Mesenchymal stem cell (in vitro differentiated cells and primary cell): Measurements from ENCODE around the gene RPEL1.

Source experiments
- DNase-seq: peaks from one replicate; pipeline ENCODE4 v3.0.0-alpha.2; 2013
- H2AFZ ChIP-seq: one replicate; pipeline ENCODE4 v1.6.1; 2013; ENCODE audit warnings: low read depth, mild to moderate bottlenecking, control low read depth, inconsistent platforms, low read length, moderate library complexity
- H2AK5ac ChIP-seq: 2 replicates; pipeline ENCODE4 v1.6.1; 2013; ENCODE audit warnings: low read length, moderate library complexity, mild to moderate bottlenecking, inconsistent platforms; ENCODE audit not compliant: severe bottlenecking
- H2BK120ac ChIP-seq: one replicate; pipeline ENCODE4 v1.6.1; 2013; ENCODE audit warnings: low read depth, mild to moderate bottlenecking, inconsistent platforms, low read length, moderate library complexity
- H2BK12ac ChIP-seq, 2 experiments: one replicate each; pipeline ENCODE4 v1.6.1; 2013; ENCODE audit warnings: inconsistent platforms in 2 of 2, low read length in 2 of 2, mild to moderate bottlenecking in 2 of 2, moderate library complexity in 2 of 2, control low read depth in 1 of 2
- H2BK15ac ChIP-seq: one replicate; pipeline ENCODE4 v1.6.1; 2013; ENCODE audit warnings: mild to moderate bottlenecking, low read depth, inconsistent platforms; ENCODE audit not compliant: poor library complexity, severe bottlenecking
- H2BK5ac ChIP-seq: 2 replicates; pipeline ENCODE4 v1.6.1; 2013; ENCODE audit warnings: low read depth, mild to moderate bottlenecking, low read length, control low read depth, inconsistent platforms; ENCODE audit not compliant: poor library complexity, severe bottlenecking
- H3K14ac ChIP-seq, 2 experiments: one replicate each; pipeline ENCODE4 v1.6.1; 2013; ENCODE audit warnings: inconsistent platforms in 2 of 2, low read length in 2 of 2, control low read depth in 1 of 2, mild to moderate bottlenecking in 1 of 2, moderate library complexity in 1 of 2
- H3K18ac ChIP-seq, 2 experiments: one replicate each; pipeline ENCODE4 v1.6.1; 2013; ENCODE audit warnings: inconsistent platforms in 2 of 2, low read length in 2 of 2, control low read depth in 1 of 2, low read depth in 1 of 2, mild to moderate bottlenecking in 1 of 2
- H3K23ac ChIP-seq, 2 experiments: one replicate each; pipeline ENCODE4 v1.6.1; 2013; ENCODE audit warnings: inconsistent platforms in 2 of 2, low read length in 2 of 2, mild to moderate bottlenecking in 2 of 2, moderate library complexity in 2 of 2, control low read depth in 1 of 2
- H3K27ac ChIP-seq: 2 replicates; pipeline ENCODE4 v1.5.1; 2013; ENCODE audit warnings: mild to moderate bottlenecking, moderate library complexity, low read length, control low read depth, inconsistent platforms; ENCODE audit not compliant: poor library complexity, severe bottlenecking
- H3K27me3 ChIP-seq, 2 experiments: 2 replicates each; pipeline versions ENCODE4 v1.6.1 to v1.7.0; 2013; ENCODE audit warnings: low read length in 2 of 2, mild to moderate bottlenecking in 2 of 2, moderate library complexity in 2 of 2, control low read depth in 1 of 2, inconsistent platforms in 1 of 2; ENCODE audit not compliant: control insufficient read depth in 1 of 2, insufficient read depth in 1 of 2
- H3K36me3 ChIP-seq, 2 experiments: 2 replicates each; pipeline versions ENCODE4 v1.6.1 to v1.7.0; 2013; ENCODE audit warnings: low read length in 2 of 2, control low read depth in 1 of 2, inconsistent platforms in 1 of 2, low read depth in 1 of 2, mild to moderate bottlenecking in 1 of 2; ENCODE audit not compliant: insufficient read depth in 2 of 2, control insufficient read depth in 1 of 2
- H3K4ac ChIP-seq, 2 experiments: one replicate each; pipeline ENCODE4 v1.6.1; 2013; ENCODE audit warnings: inconsistent platforms in 2 of 2, low read length in 2 of 2, mild to moderate bottlenecking in 2 of 2, moderate library complexity in 2 of 2, control low read depth in 1 of 2, low read depth in 1 of 2
- H3K4me1 ChIP-seq: 2 replicates; pipeline ENCODE4 v1.6.1; 2013; ENCODE audit warnings: low read depth, low read length, control low read depth; ENCODE audit not compliant: control insufficient read depth, insufficient read depth
- H3K4me2 ChIP-seq: 2 replicates; pipeline ENCODE4 v1.6.1; 2013; ENCODE audit warnings: low read length, mild to moderate bottlenecking, inconsistent platforms; ENCODE audit not compliant: poor library complexity, severe bottlenecking
- H3K4me3 ChIP-seq, 2 experiments: 2 replicates each; pipeline versions ENCODE4 v1.5.1 to v1.7.0; 2013; ENCODE audit warnings: low read length in 2 of 2, mild to moderate bottlenecking in 2 of 2, control low read depth in 1 of 2, low read depth in 1 of 2; ENCODE audit not compliant: insufficient read depth in 1 of 2
- H3K79me1 ChIP-seq: replicated peaks from 2 replicates; pipeline ENCODE4 v1.6.1; 2013; ENCODE audit warnings: mild to moderate bottlenecking, control low read depth, low read length, inconsistent platforms; ENCODE audit not compliant: poor library complexity, severe bottlenecking
- H3K9ac ChIP-seq: 2 replicates; pipeline ENCODE4 v1.7.0; 2013; ENCODE audit warnings: mild to moderate bottlenecking, low read length, moderate library complexity
- H3K9me3 ChIP-seq: 2 replicates; pipeline ENCODE4 v1.7.0; 2013; ENCODE audit warnings: mild to moderate bottlenecking, low read length; ENCODE audit not compliant: control insufficient read depth
- H4K8ac ChIP-seq: one replicate; pipeline ENCODE4 v1.6.1; 2013; ENCODE audit warnings: inconsistent platforms, mild to moderate bottlenecking, low read length, moderate library complexity
- H4K91ac ChIP-seq: one replicate; pipeline ENCODE4 v1.6.1; 2013; ENCODE audit warnings: mild to moderate bottlenecking, low read length, inconsistent platforms
- WGBS: methylation state at CpG from one replicate; pipeline ENCODE4 v1.1.7; 2013; ENCODE audit warnings: mixed read lengths; 5-methylcytosine and 5-hydroxymethylcytosine counted together

The RPEL1 gene

DNA sequence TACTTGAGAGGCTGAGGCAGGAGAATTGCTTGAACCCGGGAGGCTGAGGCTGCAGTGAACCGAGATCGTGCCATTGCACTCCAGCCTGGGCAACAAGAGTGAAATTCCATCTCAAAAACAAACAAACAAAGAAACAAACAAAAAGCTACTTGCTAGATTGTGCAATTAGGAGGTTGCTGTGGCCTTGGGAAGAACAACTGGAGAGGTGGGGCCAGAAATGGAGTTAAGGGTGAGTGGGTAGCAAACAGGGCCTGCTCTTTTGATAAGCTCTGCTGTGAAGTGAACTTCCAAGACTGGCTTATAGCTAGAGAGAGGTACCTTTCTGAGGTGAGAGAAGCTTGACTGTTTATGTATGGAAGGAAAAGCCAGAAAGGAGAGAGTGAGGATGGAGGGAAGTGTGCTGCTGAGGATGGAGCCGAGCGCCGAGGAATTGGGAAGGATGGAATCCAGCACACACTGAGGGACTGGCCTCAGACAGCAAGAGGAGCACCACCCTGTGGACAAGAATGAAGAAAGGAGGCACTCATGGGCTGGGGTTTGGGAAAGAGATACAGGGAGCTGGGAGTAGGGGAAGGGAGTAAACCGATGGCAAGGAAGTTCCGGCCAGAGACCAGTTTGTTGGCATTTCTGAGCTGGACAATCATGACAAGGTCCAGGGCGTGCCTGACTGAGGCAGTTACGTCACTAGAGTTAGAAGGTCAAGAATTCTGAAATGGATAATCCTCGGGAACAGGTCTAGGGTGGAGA, 7.0 kb upstream of the RPEL1 start:
- H3K9ac ChIP-seq, result peak overlapping the region; percentile 60
- DNase-seq, result peak; percentile 49
- H3K27me3 ChIP-seq, result no peaks in the 10 kb centered on the region
- peak overlapping the region; percentile 76 for H2AK5ac ChIP-seq
- WGBS, result 61% methylated on average over 8 of the region's 11 CpGs
- no peak overlapping the region for H3K4ac ChIP-seq
- H3K4me1 ChIP-seq, result peaks cover 8% of the 10 kb centered on the region
- no peak overlapping the region for H2BK15ac ChIP-seq
- no peaks in the 10 kb centered on the region for H3K36me3 ChIP-seq
- no peak overlapping the region for H3K4me3 ChIP-seq
- H3K23ac ChIP-seq, result no peak overlapping the region
- H3K9me3 ChIP-seq, result no peaks in the 10 kb centered on the region
- no peak overlapping the region for H2BK120ac ChIP-seq
- H4K8ac ChIP-seq, result no peak overlapping the region
- no peak overlapping the region for H2AFZ ChIP-seq
- H3K4me2 ChIP-seq, result no peak overlapping the region
- H3K27ac ChIP-seq, result no peak overlapping the region
- H3K14ac ChIP-seq, result no peak overlapping the region
- H3K18ac ChIP-seq, result no peak overlapping the region
- H4K91ac ChIP-seq, result no peak overlapping the region
- H2BK12ac ChIP-seq, result peak overlapping the region in 1 of 2 experiments; percentile 70
- no peak overlapping the region for H2BK5ac ChIP-seq
- H3K79me1 ChIP-seq, result no peaks in the 10 kb centered on the region

DNA sequence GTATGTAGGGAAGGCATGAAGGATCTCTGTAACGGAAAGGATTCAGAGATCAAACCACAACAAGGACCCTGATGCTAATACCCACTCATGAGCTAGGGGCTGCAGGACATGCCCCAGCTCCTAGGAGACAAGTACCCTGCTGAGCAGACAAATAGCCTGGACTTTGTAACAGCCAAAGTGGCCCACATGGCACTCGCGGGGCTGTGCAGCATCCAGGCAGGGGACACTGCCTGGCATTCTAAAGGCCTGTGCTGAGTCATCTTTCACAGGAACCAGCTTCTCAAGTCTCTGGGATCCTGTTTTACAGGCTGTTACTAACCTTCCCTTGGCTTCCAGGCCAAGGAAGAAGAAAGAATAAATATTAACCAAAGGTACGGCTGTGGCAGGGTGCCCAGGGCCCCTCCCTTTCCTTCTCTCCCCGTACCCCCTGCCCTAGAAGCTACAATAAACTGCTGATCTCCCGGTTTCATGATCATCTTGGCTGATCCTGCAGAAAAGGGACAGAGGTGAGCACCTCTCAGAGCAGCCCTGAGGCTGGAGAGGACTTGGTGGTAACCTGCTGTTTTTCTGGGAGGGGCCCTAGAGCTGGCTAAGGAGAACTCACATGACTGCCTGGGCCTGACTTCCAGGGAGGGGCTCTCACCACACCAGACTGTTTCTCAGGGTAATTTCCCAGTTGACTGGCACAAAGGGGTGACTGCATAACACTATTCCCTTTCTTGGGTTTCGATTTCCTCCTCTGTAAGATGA, 4.2 kb upstream of the RPEL1 start:
- Histone ChIP-seq H3K14ac (no peak overlapping the region), H2BK5ac (peak overlapping the region; percentile 31), H2AK5ac (no peak overlapping the region), H2AFZ (peak overlapping the region; percentile 30), H2BK15ac (peak overlapping the region; percentile 29), H3K4me2 (no peak overlapping the region), H3K36me3 (no peaks in the 10 kb centered on the region), H4K8ac (peak overlapping the region; percentile 92), H3K4me1 (peaks cover 8% of the 10 kb centered on the region), H3K18ac (peak overlapping the region; percentile 11 to 41), H4K91ac (peak overlapping the region; percentile 56), H3K9me3 (no peaks in the 10 kb centered on the region), H2BK120ac (peak overlapping the region; percentile 37), H3K27me3 (no peaks in the 10 kb centered on the region), H3K4ac (peak overlapping the region; percentile 6 to 57), H3K9ac (peak overlapping the region; percentile 34), H3K23ac (no peak overlapping the region), H2BK12ac (peak overlapping the region; percentile 15 to 66), H3K4me3 (no peak overlapping the region), H3K27ac (peak overlapping the region; percentile 55), H3K79me1 (no peaks in the 10 kb centered on the region)
- 64% methylated on average over 6 of the region's 7 CpGs for WGBS
- DNase-seq, result peak; percentile 64

DNA sequence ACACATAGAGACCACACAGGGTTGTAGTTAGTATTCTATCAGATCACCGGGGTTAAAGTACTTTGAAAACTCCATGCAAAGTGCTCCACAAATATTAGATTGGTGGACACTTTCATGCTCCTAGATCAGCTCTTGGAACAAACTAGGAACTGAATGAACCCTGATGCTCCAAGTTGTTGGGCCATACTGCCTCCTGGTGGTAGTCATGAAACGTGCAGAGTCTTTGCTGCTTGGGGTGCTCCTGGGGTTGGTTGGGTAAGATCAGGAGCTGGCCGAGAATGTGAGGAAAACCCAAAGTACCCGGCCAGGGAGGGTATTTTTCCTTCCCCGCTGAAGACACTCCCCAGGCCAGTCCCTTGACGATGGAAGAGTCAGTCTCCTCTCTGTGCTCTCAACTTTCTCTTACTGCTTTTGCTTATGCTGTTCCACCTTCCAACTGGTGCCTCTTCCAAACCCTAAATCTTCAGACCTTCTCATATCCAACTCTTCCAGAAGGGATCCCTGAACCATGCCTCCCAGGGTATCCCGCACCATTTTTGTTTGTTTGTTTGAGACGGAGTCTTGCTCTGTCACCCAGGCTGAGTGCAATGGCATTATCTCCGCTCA, 918 bp upstream of the RPEL1 start:
- H3K4me2 ChIP-seq, result no peak overlapping the region
- no peaks in the 10 kb centered on the region for H3K9me3 ChIP-seq
- H4K91ac ChIP-seq, result no peak overlapping the region
- no peak overlapping the region for H3K4me3 ChIP-seq
- no peak overlapping the region for H2BK15ac ChIP-seq
- 46% methylated on average over 9 of the region's 9 CpGs for WGBS
- H3K27ac ChIP-seq, result no peak overlapping the region
- no peak overlapping the region for H4K8ac ChIP-seq
- peak overlapping the region; percentile 39 for H3K9ac ChIP-seq
- H2BK120ac ChIP-seq, result no peak overlapping the region
- H3K14ac ChIP-seq, result no peak overlapping the region
- no peak overlapping the region for H3K23ac ChIP-seq
- no peak overlapping the region for H2BK5ac ChIP-seq
- H3K27me3 ChIP-seq, result no peaks in the 10 kb centered on the region
- no peak overlapping the region for H2BK12ac ChIP-seq
- H3K4me1 ChIP-seq, result peaks cover 8% of the 10 kb centered on the region
- peak; percentile 82 for DNase-seq
- no peak overlapping the region for H3K18ac ChIP-seq
- no peak overlapping the region for H2AFZ ChIP-seq
- H3K4ac ChIP-seq, result no peak overlapping the region
- H3K79me1 ChIP-seq, result no peaks in the 10 kb centered on the region
- H3K36me3 ChIP-seq, result no peaks in the 10 kb centered on the region
- no peak overlapping the region for H2AK5ac ChIP-seq

DNA sequence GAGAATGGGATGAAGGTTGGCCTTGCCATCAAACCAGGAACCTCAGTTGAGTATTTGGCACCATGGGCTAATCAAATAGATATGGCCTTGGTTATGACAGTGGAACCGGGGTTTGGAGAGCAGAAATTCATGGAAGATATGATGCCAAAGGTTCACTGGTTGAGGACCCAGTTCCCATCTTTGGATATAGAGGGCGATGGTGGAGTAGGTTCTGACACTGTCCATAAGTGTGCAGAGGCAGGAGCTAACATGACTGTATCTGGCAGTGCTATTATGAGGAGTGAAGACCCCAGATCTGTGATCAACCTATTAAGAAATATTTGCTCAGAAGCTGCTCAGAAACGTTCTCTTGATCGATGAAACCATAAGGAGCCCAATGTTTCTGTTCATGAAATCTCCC, 637 bp downstream of the RPEL1 start:
- Histone ChIP-seq H2AFZ (no peak overlapping the region), H3K23ac (no peak overlapping the region)
- 94% methylated on average over 3 of the region's 4 CpGs for WGBS

More for the DNA sequence above, 637 bp downstream of the RPEL1 start:
- H2AK5ac ChIP-seq, result no peak overlapping the region
- no peak overlapping the region for H2BK5ac ChIP-seq
- no peak overlapping the region for H2BK15ac ChIP-seq
- H3K79me1 ChIP-seq, result no peaks in the 10 kb centered on the region
- peaks cover 6% of the 10 kb centered on the region for H3K4me1 ChIP-seq
- no peak overlapping the region for H2BK120ac ChIP-seq
- H3K4ac ChIP-seq, result no peak overlapping the region
- no peak overlapping the region for H3K4me2 ChIP-seq
- no peaks in the 10 kb centered on the region for H3K36me3 ChIP-seq
- DNase-seq, result no peak
- H3K9me3 ChIP-seq, result no peaks in the 10 kb centered on the region
- no peak overlapping the region for H3K9ac ChIP-seq
- H4K91ac ChIP-seq, result no peak overlapping the region
- no peak overlapping the region for H3K14ac ChIP-seq
- no peak overlapping the region for H3K18ac ChIP-seq
- H3K27me3 ChIP-seq, result no peaks in the 10 kb centered on the region
- H3K4me3 ChIP-seq, result no peak overlapping the region
- no peak overlapping the region for H3K27ac ChIP-seq
- no peak overlapping the region for H2BK12ac ChIP-seq
- no peak overlapping the region for H4K8ac ChIP-seq
